Thyroid gland (tissue), 4 donors: ENCODE data around the gene PRKACA. TPM values are rescaled to one million over a fixed set of nuclear protein-coding genes. Genes with fewer than 3 reads are reported as not detected.
"Not testable (repeated sequence)": the region's sequence is repeated elsewhere in the genome, so short reads cannot be mapped to it uniquely, and the experiment has no call there.

Source experiments
- DNase-seq, 2 donors: peaks; one replicate each; pipeline ENCODE4 v3.0.0-alpha.2; 2019
- H3K27ac ChIP-seq, 3 donors: fragments of 200-600 bp; sonication (generic); 1 replicate in 2 of 3; 2 replicates in 1 of 3; pipeline ENCODE4 v1.5.1; 2016 to 2019; ENCODE audit warnings: mild to moderate bottlenecking in 1 of 3, moderate library complexity in 1 of 3
- H3K27me3 ChIP-seq: fragments of 200-600 bp; sonication (generic); one replicate; pipeline ENCODE4 v1.5.1; 2019
- H3K36me3 ChIP-seq, 2 donors: fragments of 200-600 bp; sonication (generic); one replicate each; pipeline ENCODE4 v1.5.1; 2016 to 2019
- H3K4me1 ChIP-seq, 2 donors: fragments of 200-600 bp; sonication (generic); one replicate each; pipeline ENCODE4 v1.5.1; 2017 to 2019
- H3K4me3 ChIP-seq, 3 donors: fragments of 200-600 bp; sonication (generic); replicated peaks in 1 of 3; 1 replicate in 2 of 3; 2 replicates in 1 of 3; pipeline ENCODE4 v1.5.1; 2016; ENCODE audit warnings: mild to moderate bottlenecking in 1 of 3
- H3K9me3 ChIP-seq: fragments of 200-600 bp; sonication (generic); one replicate; pipeline ENCODE4 v1.5.1; 2017
- CTCF ChIP-seq, 6 experiments: fragments of 200-600 bp in 3 of 6; fragments of 450-650 bp in 3 of 6; sonication (generic) in 3 of 6; IDR thresholded peaks; one replicate each; pipeline ENCODE4 v1.5.1; 2016 to 2019; ENCODE audit warnings: antibody characterized with exemption in 6 of 6, mild to moderate bottlenecking in 2 of 6, inconsistent platforms in 1 of 6, moderate library complexity in 1 of 6
- POLR2A ChIP-seq, 2 donors: fragments of 450-650 bp; IDR thresholded peaks; one replicate each; pipeline ENCODE4 v1.6.1; 2017; ENCODE audit warnings: antibody characterized with exemption in 2 of 2, mild to moderate bottlenecking in 2 of 2, moderate library complexity in 1 of 2
- WGBS, 2 donors: methylation state at CpG; one replicate each; pipeline ENCODE4 v1.1.5; 2017; 5-methylcytosine and 5-hydroxymethylcytosine counted together
- intact Hi-C: fragments of 100-400 bp; cut with DNase I; formaldehyde crosslinking; loops from one replicate; pipeline ENCODE4 v1.15.1; 2023
- total RNA-seq, 4 donors: library from RNA; depleted of rRNA; stranded (reverse); fragments of >200 nt; gene quantifications; one replicate each; pipeline ENCODE4 v1.2.3, GENCODE V29; 2016

PRKACA gene
- total RNA-seq, 4 donors from 2014 or later = 33.2 to 69.4 (median 55.5) TPM

- H3K9me3 ChIP-seq = no peaks in the 10 kb centered on the region
- WGBS, 2 donors = 83 to 89% methylated on average over 8 of the region's 8 CpGs
- H3K4me1 ChIP-seq = peaks cover 5 to 11% of the 10 kb centered on the region in 2 donors
- DNase-seq = peak; percentile 33 to 55
- TF ChIP-seq POLR2A (IDR thresholded peaks at IDR 0.05) (no peak), CTCF (IDR thresholded peaks at IDR 0.05) (peak in 5 of 6 experiments; percentile 34 to 82 (median 51))
- no peaks in the 10 kb centered on the region for H3K27me3 ChIP-seq
- intact Hi-C loops = no loop called here
- no peak overlapping the region for H3K4me3 ChIP-seq
- no peak overlapping the region for H3K27ac ChIP-seq
- no peaks in the 10 kb centered on the region for H3K36me3 ChIP-seq
These were observed 69.0 kb downstream of the PRKACA start for GRCh38 chr19:14048443-14049153.

GRCh38 chr19:14047866-14048265 lies 69.7 kb downstream of the PRKACA start:
- H3K4me3 ChIP-seq, DNase-seq, H3K27me3 ChIP-seq, H3K27ac ChIP-seq, intact Hi-C loops, H3K9me3 ChIP-seq, H3K36me3 ChIP-seq: not testable (repeated sequence)
- WGBS, 2 donors = 97 to 98% methylated on average over 10 of the region's 10 CpGs
- peaks cover 5 to 15% of the 10 kb centered on the region in 2 donors for H3K4me1 ChIP-seq

- DNase-seq, H3K27me3 ChIP-seq, intact Hi-C loops, H3K36me3 ChIP-seq, H3K27ac ChIP-seq, H3K9me3 ChIP-seq, H3K4me3 ChIP-seq: not testable (repeated sequence)
- peak in 5 of 6 experiments; percentile 9 to 56 (median 38) for TF ChIP-seq CTCF (IDR thresholded peaks at IDR 0.05)
- 62 to 72% methylated on average over 19 of the region's 19 CpGs for WGBS, 2 donors
- H3K4me1 ChIP-seq = peaks cover 5 to 18% of the 10 kb centered on the region in 2 donors
These were observed 74.6 kb downstream of the PRKACA start for GRCh38 chr19:14042659-14043608.

Other genes with a start within 250 kb of the PRKACA start
- not detected for gene NANOS3, start 240.6 kb downstream of the PRKACA start, total RNA-seq
- gene BRME1, start 211.6 kb downstream of the PRKACA start, total RNA-seq = 1 to 10 TPM in 3 of 4 donors, under 1 TPM in 1; 0.34 to 1.7 (median 1.0) TPM
- gene CC2D1A, start 211.6 kb downstream of the PRKACA start, total RNA-seq = 10 to 100 TPM; 29.3 to 36.4 (median 31.3) TPM
- 1 to 10 TPM in 1 of 4 donors, under 1 TPM in 2, not detected in 1; 0.40 to 1.4 (median 0.63) TPM for gene PODNL1, start 179.3 kb downstream of the PRKACA start, total RNA-seq
- gene DCAF15, start 165.3 kb downstream of the PRKACA start, total RNA-seq = 10 to 100 TPM in 3 of 4 donors, 1 to 10 TPM in 1; 9.5 to 19.6 (median 11.6) TPM
- 1 to 10 TPM; 4.8 to 9.1 (median 9.1) TPM for gene RFX1, start 111.4 kb downstream of the PRKACA start, total RNA-seq
- not detected for gene RLN3, start 89.6 kb downstream of the PRKACA start, total RNA-seq
- 1 to 10 TPM; 1.9 to 4.9 (median 3.4) TPM for gene IL27RA, start 86.0 kb downstream of the PRKACA start, total RNA-seq
- 1 to 10 TPM; 4.8 to 9.6 (median 6.8) TPM for gene PALM3, start 55.7 kb downstream of the PRKACA start, total RNA-seq
- 1 to 10 TPM; 7.9 to 9.9 (median 9.1) TPM for gene MISP3, start 45.0 kb downstream of the PRKACA start, total RNA-seq
- not detected for gene C19orf67, start 32.0 kb downstream of the PRKACA start, total RNA-seq
- 10 to 100 TPM; 15.2 to 27.3 (median 22.7) TPM for gene SAMD1, start 27.0 kb downstream of the PRKACA start, total RNA-seq
- 1 to 10 TPM in 2 of 4 donors, under 1 TPM in 2; 0.54 to 2.6 (median 0.95) TPM for gene ASF1B, start 18.8 kb upstream of the PRKACA start, total RNA-seq
- gene ADGRL1, start 88.4 kb upstream of the PRKACA start, total RNA-seq = 10 to 100 TPM; 18.5 to 56.3 (median 46.2) TPM